HEK293 (cell line): ENCODE data around the gene EIF4E.

Experiments
- CTCF ChIA-PET: fragments of 350-600 bp; formaldehyde crosslinking; extraction: SDS; loops from one replicate; lab custom pipeline; 2021; ENCODE audit warnings: antibody characterized with exemption; lab: Yijun Ruan, JAX
- POLR2A ChIA-PET: fragments of 300-600 bp; formaldehyde crosslinking; extraction: SDS; loops from one replicate; lab custom pipeline; 2020; ENCODE audit warnings: antibody characterized with exemption, inconsistent platforms; lab: Yijun Ruan, JAX
- H3K27ac ChIP-seq: fragments of 200-500 bp; sonication (Bioruptor generic); 2 replicates; pipeline ENCODE4 v1.5.1; 2014; ENCODE audit warnings: low read depth, low read length, control low read depth, inconsistent platforms; ENCODE audit errors: extremely low read depth
- H3K36me3 ChIP-seq, 2 experiments: fragments of 200-500 bp in 1 of 2; sonication (Bioruptor generic) in 1 of 2; 1 replicate in 1 of 2; 2 replicates in 1 of 2; pipeline ENCODE4 v1.5.1; 2014 to 2017; ENCODE audit warnings: inconsistent platforms in 2 of 2, low read length in 2 of 2; ENCODE audit not compliant: control insufficient read depth in 2 of 2, insufficient read depth in 1 of 2
- H3K4me1 ChIP-seq: fragments of 200-500 bp; sonication (Bioruptor generic); 2 replicates; pipeline ENCODE4 v1.5.1; 2014; ENCODE audit warnings: mild to moderate bottlenecking, low read length, inconsistent platforms; ENCODE audit not compliant: control insufficient read depth, insufficient read depth
- H3K4me3 ChIP-seq: 2 replicates; pipeline ENCODE4 v1.5.1; 2011; ENCODE audit warnings: low read depth, mild to moderate bottlenecking, control low read depth, low read length, moderate library complexity
- H3K9me3 ChIP-seq: fragments of 200-500 bp; sonication (Bioruptor generic); 2 replicates; pipeline ENCODE4 v1.5.1; 2014; ENCODE audit warnings: low read depth, low read length, inconsistent platforms; ENCODE audit not compliant: control insufficient read depth, insufficient read depth
- GLIS1 ChIP-seq: fragments of 450-650 bp; formaldehyde crosslinking; IDR thresholded peaks from 2 replicates; pipeline ENCODE4 v1.5.1; 2016; ENCODE audit warnings: missing biosample characterization, missing genetic modification characterization
- KLF7 ChIP-seq: fragments of 450-650 bp; formaldehyde crosslinking; IDR thresholded peaks from 2 replicates; pipeline ENCODE4 v1.5.1; 2016; ENCODE audit warnings: missing biosample characterization, missing genetic modification characterization, borderline replicate concordance
- SETDB1 ChIP-seq: IDR thresholded peaks from one replicate; pipeline ENCODE4 v1.6.1; 2017; ENCODE audit warnings: mild to moderate bottlenecking, low read length, moderate library complexity, mixed read lengths; ENCODE audit not compliant: insufficient read length
- WT1 ChIP-seq: fragments of 450-650 bp; formaldehyde crosslinking; IDR thresholded peaks from 2 replicates; pipeline ENCODE4 v1.5.1; 2016; ENCODE audit warnings: missing biosample characterization, missing genetic modification characterization
- ZNF138 ChIP-seq: fragments of 450-650 bp; formaldehyde crosslinking; IDR thresholded peaks from 2 replicates; pipeline ENCODE4 v1.5.1; 2016; ENCODE audit warnings: missing biosample characterization, missing genetic modification characterization, borderline replicate concordance
- ZNF140 ChIP-seq: fragments of 450-650 bp; formaldehyde crosslinking; IDR thresholded peaks from 2 replicates; pipeline ENCODE4 v1.5.1; 2016; ENCODE audit warnings: missing biosample characterization, missing genetic modification characterization
- ZNF169 ChIP-seq: fragments of 450-650 bp; formaldehyde crosslinking; IDR thresholded peaks from 2 replicates; pipeline ENCODE4 v1.5.1; 2016; ENCODE audit warnings: missing biosample characterization, missing genetic modification characterization
- ZNF274 ChIP-seq, 2 experiments: fragments of 200-500 bp in 1 of 2; fragments of 450-650 bp in 1 of 2; sonication (Bioruptor generic) in 1 of 2; formaldehyde crosslinking in 1 of 2; IDR thresholded peaks; 2 replicates each; pipeline versions ENCODE4 v1.5.1 to v1.6.1; 2014 to 2016; ENCODE audit warnings: borderline replicate concordance in 1 of 2, inconsistent platforms in 1 of 2, low read length in 1 of 2, missing biosample characterization in 1 of 2, missing genetic modification characterization in 1 of 2
- ZNF302 ChIP-seq: fragments of 450-650 bp; formaldehyde crosslinking; IDR thresholded peaks from 2 replicates; pipeline ENCODE4 v1.5.1; 2016; ENCODE audit warnings: missing biosample characterization, missing genetic modification characterization, low read depth
- ZNF521 ChIP-seq: fragments of 450-650 bp; formaldehyde crosslinking; IDR thresholded peaks from 2 replicates; pipeline ENCODE4 v1.5.1; 2017; ENCODE audit warnings: missing biosample characterization, mild to moderate bottlenecking, missing genetic modification characterization
- ZNF585B ChIP-seq: fragments of 450-650 bp; formaldehyde crosslinking; IDR thresholded peaks from 2 replicates; pipeline ENCODE4 v1.5.1; 2016; ENCODE audit warnings: missing biosample characterization, missing genetic modification characterization
- ZNF629 ChIP-seq: fragments of 450-650 bp; formaldehyde crosslinking; IDR thresholded peaks from 2 replicates; pipeline ENCODE4 v1.5.1; 2017; ENCODE audit warnings: missing biosample characterization, missing genetic modification characterization
- ZNF837 ChIP-seq: fragments of 450-650 bp; formaldehyde crosslinking; IDR thresholded peaks from 2 replicates; pipeline ENCODE4 v1.5.1; 2016; ENCODE audit warnings: missing biosample characterization, missing genetic modification characterization
- TF ChIP-seq, protein P1 (sequence below): fragments of 450-650 bp; formaldehyde crosslinking; IDR thresholded peaks from 2 replicates; pipeline ENCODE4 v1.5.1; 2016; ENCODE audit warnings: missing biosample characterization, missing genetic modification characterization, borderline replicate concordance
- TF ChIP-seq, protein P2 (sequence below): fragments of 450-650 bp; formaldehyde crosslinking; IDR thresholded peaks from 2 replicates; pipeline ENCODE4 v1.5.1; 2017; ENCODE audit warnings: missing biosample characterization, missing genetic modification characterization
- TF ChIP-seq, protein P3 (sequence below): fragments of 450-650 bp; formaldehyde crosslinking; IDR thresholded peaks from 2 replicates; pipeline ENCODE4 v1.5.1; 2016; ENCODE audit warnings: missing biosample characterization, missing genetic modification characterization
- TF ChIP-seq, protein P4 (sequence below): fragments of 450-650 bp; formaldehyde crosslinking; IDR thresholded peaks from 2 replicates; pipeline ENCODE4 v1.5.1; 2016; ENCODE audit warnings: missing biosample characterization, missing genetic modification characterization
- TF ChIP-seq, protein P5 (sequence below): IDR thresholded peaks from 2 replicates; pipeline ENCODE4 v1.6.1; 2011; ENCODE audit warnings: mild to moderate bottlenecking, low read depth, low read length, borderline replicate concordance
- TF ChIP-seq, protein P6 (sequence below): fragments of 450-650 bp; formaldehyde crosslinking; conservative IDR thresholded peaks from 2 replicates; pipeline ENCODE4 v1.5.1; 2016; ENCODE audit warnings: low read depth, missing biosample characterization, missing genetic modification characterization

Gene EIF4E

DNA sequence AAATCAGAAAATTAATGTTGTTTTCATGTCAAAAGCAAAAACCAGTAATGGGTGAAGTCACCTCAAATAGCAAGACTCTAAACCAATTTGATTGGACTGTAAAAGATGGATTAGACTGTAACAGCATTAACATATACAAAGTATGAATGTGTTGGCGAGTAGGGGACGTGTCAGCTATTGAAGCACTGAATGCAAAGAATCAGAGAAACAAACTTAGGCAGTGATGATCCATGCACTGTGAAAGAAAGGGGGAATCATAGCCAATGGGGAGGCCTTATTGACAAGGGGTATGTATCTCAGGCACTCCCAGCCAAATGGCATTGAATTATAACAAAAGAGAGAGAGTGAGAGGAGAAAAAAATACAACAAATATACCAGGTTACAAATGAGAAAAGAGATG is 30.5 kb upstream of the EIF4E start (continued):
- TF ChIP-seq, protein P1, sequence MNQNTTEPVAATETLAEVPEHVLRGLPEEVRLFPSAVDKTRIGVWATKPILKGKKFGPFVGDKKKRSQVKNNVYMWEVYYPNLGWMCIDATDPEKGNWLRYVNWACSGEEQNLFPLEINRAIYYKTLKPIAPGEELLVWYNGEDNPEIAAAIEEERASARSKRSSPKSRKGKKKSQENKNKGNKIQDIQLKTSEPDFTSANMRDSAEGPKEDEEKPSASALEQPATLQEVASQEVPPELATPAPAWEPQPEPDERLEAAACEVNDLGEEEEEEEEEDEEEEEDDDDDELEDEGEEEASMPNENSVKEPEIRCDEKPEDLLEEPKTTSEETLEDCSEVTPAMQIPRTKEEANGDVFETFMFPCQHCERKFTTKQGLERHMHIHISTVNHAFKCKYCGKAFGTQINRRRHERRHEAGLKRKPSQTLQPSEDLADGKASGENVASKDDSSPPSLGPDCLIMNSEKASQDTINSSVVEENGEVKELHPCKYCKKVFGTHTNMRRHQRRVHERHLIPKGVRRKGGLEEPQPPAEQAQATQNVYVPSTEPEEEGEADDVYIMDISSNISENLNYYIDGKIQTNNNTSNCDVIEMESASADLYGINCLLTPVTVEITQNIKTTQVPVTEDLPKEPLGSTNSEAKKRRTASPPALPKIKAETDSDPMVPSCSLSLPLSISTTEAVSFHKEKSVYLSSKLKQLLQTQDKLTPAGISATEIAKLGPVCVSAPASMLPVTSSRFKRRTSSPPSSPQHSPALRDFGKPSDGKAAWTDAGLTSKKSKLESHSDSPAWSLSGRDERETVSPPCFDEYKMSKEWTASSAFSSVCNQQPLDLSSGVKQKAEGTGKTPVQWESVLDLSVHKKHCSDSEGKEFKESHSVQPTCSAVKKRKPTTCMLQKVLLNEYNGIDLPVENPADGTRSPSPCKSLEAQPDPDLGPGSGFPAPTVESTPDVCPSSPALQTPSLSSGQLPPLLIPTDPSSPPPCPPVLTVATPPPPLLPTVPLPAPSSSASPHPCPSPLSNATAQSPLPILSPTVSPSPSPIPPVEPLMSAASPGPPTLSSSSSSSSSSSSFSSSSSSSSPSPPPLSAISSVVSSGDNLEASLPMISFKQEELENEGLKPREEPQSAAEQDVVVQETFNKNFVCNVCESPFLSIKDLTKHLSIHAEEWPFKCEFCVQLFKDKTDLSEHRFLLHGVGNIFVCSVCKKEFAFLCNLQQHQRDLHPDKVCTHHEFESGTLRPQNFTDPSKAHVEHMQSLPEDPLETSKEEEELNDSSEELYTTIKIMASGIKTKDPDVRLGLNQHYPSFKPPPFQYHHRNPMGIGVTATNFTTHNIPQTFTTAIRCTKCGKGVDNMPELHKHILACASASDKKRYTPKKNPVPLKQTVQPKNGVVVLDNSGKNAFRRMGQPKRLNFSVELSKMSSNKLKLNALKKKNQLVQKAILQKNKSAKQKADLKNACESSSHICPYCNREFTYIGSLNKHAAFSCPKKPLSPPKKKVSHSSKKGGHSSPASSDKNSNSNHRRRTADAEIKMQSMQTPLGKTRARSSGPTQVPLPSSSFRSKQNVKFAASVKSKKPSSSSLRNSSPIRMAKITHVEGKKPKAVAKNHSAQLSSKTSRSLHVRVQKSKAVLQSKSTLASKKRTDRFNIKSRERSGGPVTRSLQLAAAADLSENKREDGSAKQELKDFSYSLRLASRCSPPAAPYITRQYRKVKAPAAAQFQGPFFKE (tag by site-specific recombination), result no peak
- TF ChIP-seq ZNF585B (tag by site-specific recombination) (no peak), ZNF169 (no peak), ZNF629 (no peak), ZNF302 (no peak)
- TF ChIP-seq, protein P2, sequence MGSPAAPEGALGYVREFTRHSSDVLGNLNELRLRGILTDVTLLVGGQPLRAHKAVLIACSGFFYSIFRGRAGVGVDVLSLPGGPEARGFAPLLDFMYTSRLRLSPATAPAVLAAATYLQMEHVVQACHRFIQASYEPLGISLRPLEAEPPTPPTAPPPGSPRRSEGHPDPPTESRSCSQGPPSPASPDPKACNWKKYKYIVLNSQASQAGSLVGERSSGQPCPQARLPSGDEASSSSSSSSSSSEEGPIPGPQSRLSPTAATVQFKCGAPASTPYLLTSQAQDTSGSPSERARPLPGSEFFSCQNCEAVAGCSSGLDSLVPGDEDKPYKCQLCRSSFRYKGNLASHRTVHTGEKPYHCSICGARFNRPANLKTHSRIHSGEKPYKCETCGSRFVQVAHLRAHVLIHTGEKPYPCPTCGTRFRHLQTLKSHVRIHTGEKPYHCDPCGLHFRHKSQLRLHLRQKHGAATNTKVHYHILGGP (tag by site-specific recombination), result no peak
- TF ChIP-seq, protein P3, sequence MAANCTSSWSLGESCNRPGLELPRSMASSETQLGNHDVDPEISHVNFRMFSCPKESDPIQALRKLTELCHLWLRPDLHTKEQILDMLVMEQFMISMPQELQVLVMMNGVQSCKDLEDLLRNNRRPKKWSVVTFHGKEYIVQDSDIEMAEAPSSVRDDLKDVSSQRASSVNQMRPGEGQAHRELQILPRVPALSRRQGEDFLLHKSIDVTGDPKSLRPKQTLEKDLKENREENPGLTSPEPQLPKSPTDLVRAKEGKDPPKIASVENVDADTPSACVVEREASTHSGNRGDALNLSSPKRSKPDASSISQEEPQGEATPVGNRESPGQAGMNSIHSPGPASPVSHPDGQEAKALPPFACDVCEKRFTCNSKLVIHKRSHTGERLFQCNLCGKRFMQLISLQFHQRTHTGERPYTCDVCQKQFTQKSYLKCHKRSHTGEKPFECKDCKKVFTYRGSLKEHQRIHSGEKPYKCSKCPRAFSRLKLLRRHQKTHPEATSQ, result no peak

DNA sequence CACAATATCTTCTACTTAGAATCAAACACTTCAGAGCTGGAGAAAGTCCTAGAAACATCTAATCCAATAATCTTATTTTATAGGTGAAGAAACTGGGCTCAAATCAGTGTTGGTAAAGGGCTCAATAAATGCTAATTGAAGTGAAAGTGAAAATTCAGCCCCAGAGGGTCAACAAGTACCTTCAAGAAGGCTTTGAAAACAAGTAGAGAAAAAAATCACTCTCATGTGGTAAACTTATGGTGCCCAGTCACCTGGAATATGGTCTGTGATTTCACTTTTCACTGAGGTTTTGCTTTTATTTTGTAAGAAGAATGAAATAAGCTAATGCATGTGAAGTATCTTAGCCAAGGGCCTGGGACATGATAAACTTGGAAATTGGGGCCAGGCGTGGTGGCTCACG is 29.1 kb upstream of the EIF4E start:
- H3K9me3 ChIP-seq, result no peaks in the 10 kb centered on the region
- ChIA-PET CTCF (interaction anchor here (0.6 to 0.7 kb wide), 2 partner anchors 20 to 524 kb away, joined by 3 read pairs; no protein-coding TSS in a partner anchor), POLR2A (no interaction called here)
- no peak overlapping the region for H3K27ac ChIP-seq
- no peaks in the 10 kb centered on the region for H3K36me3 ChIP-seq
- H3K4me1 ChIP-seq, result no peaks in the 10 kb centered on the region
- TF ChIP-seq, protein P4, sequence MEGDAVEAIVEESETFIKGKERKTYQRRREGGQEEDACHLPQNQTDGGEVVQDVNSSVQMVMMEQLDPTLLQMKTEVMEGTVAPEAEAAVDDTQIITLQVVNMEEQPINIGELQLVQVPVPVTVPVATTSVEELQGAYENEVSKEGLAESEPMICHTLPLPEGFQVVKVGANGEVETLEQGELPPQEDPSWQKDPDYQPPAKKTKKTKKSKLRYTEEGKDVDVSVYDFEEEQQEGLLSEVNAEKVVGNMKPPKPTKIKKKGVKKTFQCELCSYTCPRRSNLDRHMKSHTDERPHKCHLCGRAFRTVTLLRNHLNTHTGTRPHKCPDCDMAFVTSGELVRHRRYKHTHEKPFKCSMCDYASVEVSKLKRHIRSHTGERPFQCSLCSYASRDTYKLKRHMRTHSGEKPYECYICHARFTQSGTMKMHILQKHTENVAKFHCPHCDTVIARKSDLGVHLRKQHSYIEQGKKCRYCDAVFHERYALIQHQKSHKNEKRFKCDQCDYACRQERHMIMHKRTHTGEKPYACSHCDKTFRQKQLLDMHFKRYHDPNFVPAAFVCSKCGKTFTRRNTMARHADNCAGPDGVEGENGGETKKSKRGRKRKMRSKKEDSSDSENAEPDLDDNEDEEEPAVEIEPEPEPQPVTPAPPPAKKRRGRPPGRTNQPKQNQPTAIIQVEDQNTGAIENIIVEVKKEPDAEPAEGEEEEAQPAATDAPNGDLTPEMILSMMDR, result no peak
- no peak for TF ChIP-seq GLIS1 (tag by site-specific recombination)
- no peak for TF ChIP-seq ZNF138 (tag by site-specific recombination)
- TF ChIP-seq, protein P5, sequence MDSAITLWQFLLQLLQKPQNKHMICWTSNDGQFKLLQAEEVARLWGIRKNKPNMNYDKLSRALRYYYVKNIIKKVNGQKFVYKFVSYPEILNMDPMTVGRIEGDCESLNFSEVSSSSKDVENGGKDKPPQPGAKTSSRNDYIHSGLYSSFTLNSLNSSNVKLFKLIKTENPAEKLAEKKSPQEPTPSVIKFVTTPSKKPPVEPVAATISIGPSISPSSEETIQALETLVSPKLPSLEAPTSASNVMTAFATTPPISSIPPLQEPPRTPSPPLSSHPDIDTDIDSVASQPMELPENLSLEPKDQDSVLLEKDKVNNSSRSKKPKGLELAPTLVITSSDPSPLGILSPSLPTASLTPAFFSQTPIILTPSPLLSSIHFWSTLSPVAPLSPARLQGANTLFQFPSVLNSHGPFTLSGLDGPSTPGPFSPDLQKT, result no peak
- no peak for TF ChIP-seq WT1 (tag by site-specific recombination)
- no peak for TF ChIP-seq ZNF140
- no peak for TF ChIP-seq SETDB1
- no peak for TF ChIP-seq ZNF521 (tag by site-specific recombination)
- TF ChIP-seq, protein P6, sequence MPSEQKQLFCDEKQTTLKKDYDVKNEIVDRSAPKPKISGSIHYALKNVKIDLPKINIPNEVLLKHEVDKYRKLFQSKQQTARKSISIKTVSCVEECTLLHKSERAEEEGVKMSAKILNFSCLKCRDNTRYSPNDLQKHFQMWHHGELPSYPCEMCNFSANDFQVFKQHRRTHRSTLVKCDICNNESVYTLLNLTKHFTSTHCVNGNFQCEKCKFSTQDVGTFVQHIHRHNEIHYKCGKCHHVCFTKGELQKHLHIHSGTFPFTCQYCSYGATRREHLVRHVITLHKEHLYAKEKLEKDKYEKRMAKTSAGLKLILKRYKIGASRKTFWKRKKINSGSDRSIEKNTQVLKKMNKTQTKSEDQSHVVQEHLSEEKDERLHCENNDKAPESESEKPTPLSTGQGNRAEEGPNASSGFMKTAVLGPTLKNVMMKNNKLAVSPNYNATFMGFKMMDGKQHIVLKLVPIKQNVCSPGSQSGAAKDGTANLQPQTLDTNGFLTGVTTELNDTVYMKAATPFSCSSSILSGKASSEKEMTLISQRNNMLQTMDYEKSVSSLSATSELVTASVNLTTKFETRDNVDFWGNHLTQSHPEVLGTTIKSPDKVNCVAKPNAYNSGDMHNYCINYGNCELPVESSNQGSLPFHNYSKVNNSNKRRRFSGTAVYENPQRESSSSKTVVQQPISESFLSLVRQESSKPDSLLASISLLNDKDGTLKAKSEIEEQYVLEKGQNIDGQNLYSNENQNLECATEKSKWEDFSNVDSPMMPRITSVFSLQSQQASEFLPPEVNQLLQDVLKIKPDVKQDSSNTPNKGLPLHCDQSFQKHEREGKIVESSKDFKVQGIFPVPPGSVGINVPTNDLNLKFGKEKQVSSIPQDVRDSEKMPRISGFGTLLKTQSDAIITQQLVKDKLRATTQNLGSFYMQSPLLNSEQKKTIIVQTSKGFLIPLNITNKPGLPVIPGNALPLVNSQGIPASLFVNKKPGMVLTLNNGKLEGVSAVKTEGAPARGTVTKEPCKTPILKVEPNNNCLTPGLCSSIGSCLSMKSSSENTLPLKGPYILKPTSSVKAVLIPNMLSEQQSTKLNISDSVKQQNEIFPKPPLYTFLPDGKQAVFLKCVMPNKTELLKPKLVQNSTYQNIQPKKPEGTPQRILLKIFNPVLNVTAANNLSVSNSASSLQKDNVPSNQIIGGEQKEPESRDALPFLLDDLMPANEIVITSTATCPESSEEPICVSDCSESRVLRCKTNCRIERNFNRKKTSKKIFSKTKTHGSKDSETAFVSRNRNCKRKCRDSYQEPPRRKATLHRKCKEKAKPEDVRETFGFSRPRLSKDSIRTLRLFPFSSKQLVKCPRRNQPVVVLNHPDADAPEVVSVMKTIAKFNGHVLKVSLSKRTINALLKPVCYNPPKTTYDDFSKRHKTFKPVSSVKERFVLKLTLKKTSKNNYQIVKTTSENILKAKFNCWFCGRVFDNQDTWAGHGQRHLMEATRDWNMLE (tag by site-specific recombination), result no peak
- no peak for TF ChIP-seq ZNF274 (IDR thresholded peaks at IDR 0.05; ENCODE audit: low read length)
- TF ChIP-seq ZNF274 (tag by site-specific recombination; IDR thresholded peaks at IDR 0.05; ENCODE audit: borderline replicate concordance), result no peak
- TF ChIP-seq KLF7, result no peak
- TF ChIP-seq ZNF837 (tag by site-specific recombination), result no peak
- TF ChIP-seq, all 188 proteins: peak for 0
- no peak overlapping the region for H3K4me3 ChIP-seq
